Muscle of leg (tissue), 11 donors: ENCODE measurements around the gene MMAB. TPM values are rescaled to one million over a fixed set of nuclear protein-coding genes. Genes with fewer than 3 reads are reported as not detected.

Experiments
- DNase-seq: peaks from one replicate; pipeline ENCODE4 v3.0.0; 2013
- H3K27ac ChIP-seq: one replicate; pipeline ENCODE4 v1.5.1; 2013; ENCODE audit warnings: mild to moderate bottlenecking, low read length, control low read depth
- H3K27me3 ChIP-seq: one replicate; pipeline ENCODE4 v1.6.1; 2013; ENCODE audit warnings: low read length; ENCODE audit not compliant: control insufficient read depth, insufficient read depth
- H3K36me3 ChIP-seq: one replicate; pipeline ENCODE4 v1.6.1; 2013; ENCODE audit warnings: low read length; ENCODE audit not compliant: control insufficient read depth, insufficient read depth
- H3K4me1 ChIP-seq: one replicate; pipeline ENCODE4 v1.6.1; 2013; ENCODE audit warnings: low read length; ENCODE audit not compliant: control insufficient read depth, insufficient read depth
- H3K4me3 ChIP-seq: one replicate; pipeline ENCODE4 v1.5.1; 2013; ENCODE audit warnings: low read length, control low read depth
- H3K9me3 ChIP-seq: replicated peaks from 2 replicates; pipeline ENCODE4 v1.6.1; 2013; ENCODE audit warnings: low read depth, low read length; ENCODE audit not compliant: control insufficient read depth
- WGBS: methylation state at CpG from one replicate; pipeline ENCODE4 v1.1.5; 2013; ENCODE audit warnings: missing lambda C conversion rate; ENCODE audit not compliant: insufficient coverage; 5-methylcytosine and 5-hydroxymethylcytosine counted together
- polyA plus RNA-seq, 8 donors: library from polyadenylated mRNA; unstranded; fragments of 120-200 nt; gene quantifications; one replicate each; pipeline versions ENCODE4 v1.2.1 to v1.2.3, GENCODE V29; 2013; ENCODE audit warnings: inconsistent platforms in 1 of 8, low replicate concordance in 1 of 8; ENCODE audit not compliant: insufficient read length in 8 of 8, insufficient read depth in 1 of 8
- total RNA-seq: library from RNA; stranded (reverse); fragments of 120-200 nt; gene quantifications from one replicate; pipeline ENCODE4 v1.2.4, GENCODE V29; 2013

Gene MMAB
- total and polyA plus RNA-seq, 9 donors, result 23.1 to 36.4 (median 28.7) TPM

DNA sequence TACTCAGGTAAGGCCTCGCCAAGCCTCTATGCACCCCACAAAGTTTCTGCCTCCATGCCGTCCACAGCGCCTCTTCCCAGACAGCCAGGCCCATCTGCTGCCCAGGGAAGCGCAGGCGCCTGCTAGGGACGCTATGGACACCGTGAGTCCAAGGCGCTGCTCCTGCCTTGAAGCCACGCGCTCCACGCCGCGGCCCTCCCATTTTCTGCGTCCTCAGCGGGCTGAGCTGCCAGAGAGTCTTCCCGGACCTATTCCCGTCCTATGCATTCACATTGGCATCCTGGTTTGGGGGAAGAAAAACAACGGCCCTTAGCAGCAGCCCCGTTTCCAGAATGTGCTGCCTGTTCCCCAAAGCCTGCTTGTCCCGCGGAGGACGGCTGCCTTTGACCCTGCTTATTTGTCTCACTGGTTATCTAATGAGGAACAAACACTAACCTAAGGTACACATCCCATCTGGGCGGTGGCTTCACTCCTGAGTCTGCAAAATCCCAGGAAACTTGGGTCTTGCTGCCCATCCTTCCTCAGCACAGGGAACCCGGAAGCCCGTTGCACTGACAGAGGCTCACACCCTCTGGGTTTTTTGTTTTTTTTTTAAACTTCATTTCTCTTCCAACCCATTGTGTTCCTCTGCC is 38.0 kb downstream of the MMAB start:
- WGBS, result 92% methylated on average over 25 of the region's 25 CpGs

GRCh38 chr12:109534456-109534855 is 38.8 kb downstream of the MMAB start:
- no peak overlapping the region for H3K27ac ChIP-seq
- WGBS, result 94% methylated on average over 15 of the region's 15 CpGs
- H3K27me3 ChIP-seq, result no peaks in the 10 kb centered on the region
- no peak overlapping the region for H3K4me3 ChIP-seq
- peaks cover 66% of the 10 kb centered on the region for H3K36me3 ChIP-seq
- peaks cover 31% of the 10 kb centered on the region for H3K4me1 ChIP-seq
- DNase-seq, result no peak
- H3K9me3 ChIP-seq, result no peaks in the 10 kb centered on the region

More for the DNA sequence above, 38.0 kb downstream of the MMAB start:
- DNase-seq, result no peak
- peaks cover 63% of the 10 kb centered on the region for H3K36me3 ChIP-seq
- H3K9me3 ChIP-seq, result no peaks in the 10 kb centered on the region
- H3K27ac ChIP-seq, result no peak overlapping the region
- no peak overlapping the region for H3K4me3 ChIP-seq
- H3K27me3 ChIP-seq, result no peaks in the 10 kb centered on the region
- H3K4me1 ChIP-seq, result peaks cover 23% of the 10 kb centered on the region

DNA sequence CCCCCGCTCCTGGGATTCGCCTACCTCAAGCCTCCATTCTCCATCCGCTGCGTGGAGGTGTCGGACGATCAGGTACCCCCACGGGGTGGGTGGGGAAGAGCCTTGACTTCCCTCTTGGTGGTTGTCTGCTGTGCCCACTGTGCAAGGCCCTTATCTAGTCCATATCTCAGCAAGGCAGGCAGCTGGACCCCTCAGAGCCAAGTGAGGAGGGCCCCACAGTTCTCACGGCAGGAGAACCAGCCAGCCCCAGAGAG is 39.9 kb downstream of the MMAB start:
- Histone ChIP-seq H3K27ac (no peak overlapping the region), H3K9me3 (no peaks in the 10 kb centered on the region), H3K4me3 (no peak overlapping the region), H3K4me1 (peaks cover 31% of the 10 kb centered on the region), H3K36me3 (peaks cover 70% of the 10 kb centered on the region), H3K27me3 (no peaks in the 10 kb centered on the region)
- DNase-seq, result no peak
- WGBS, result 80% methylated on average over 8 of the region's 8 CpGs

DNA sequence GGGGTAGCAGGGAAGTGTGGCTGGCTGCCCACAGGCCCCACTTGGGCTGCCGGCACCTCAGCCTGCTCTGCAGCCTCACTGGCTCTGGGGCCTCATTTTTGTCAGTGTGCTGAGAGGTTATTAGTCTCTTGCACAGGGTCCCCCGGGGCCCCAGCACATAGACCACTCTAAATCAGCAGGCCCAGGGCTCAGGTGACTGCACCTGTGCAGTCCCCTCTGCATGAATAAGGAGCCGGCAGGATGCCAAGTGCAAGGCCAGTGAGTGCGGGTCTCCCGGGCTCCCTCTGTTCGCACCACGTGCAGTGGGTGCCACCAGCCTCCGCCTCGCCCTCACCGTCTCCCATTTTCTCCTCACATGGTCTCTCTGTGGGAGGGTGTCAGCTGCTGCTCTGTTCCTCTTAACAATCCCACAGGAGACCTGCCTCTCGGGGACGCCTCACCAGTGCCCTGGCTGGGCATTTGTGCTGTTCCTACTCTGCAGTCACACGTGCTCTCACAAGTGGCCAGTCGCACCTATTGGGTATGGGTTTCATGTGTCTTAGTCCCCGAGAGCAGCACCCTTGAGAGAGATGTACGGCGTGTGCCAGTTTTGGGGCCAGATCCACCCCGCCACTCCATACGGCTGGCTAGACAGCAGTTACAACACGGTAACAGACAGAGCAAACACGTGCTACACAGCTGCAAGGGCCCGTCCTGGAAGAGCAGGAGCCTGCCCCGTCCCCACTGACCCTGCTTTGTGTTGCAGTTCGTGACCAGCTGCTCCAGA is 40.4 kb downstream of the MMAB start:
- 70% methylated on average over 19 of the region's 24 CpGs for WGBS
- Histone ChIP-seq H3K9me3 (no peaks in the 10 kb centered on the region), H3K4me1 (peaks cover 31% of the 10 kb centered on the region), H3K27ac (no peak overlapping the region), H3K27me3 (no peaks in the 10 kb centered on the region), H3K4me3 (no peak overlapping the region), H3K36me3 (peaks cover 73% of the 10 kb centered on the region)
- DNase-seq, result no peak

GRCh38 chr12:109531411-109531810 is 41.9 kb downstream of the MMAB start:
- H3K36me3 ChIP-seq, result peaks cover 85% of the 10 kb centered on the region
- H3K27me3 ChIP-seq, result no peaks in the 10 kb centered on the region
- no peak overlapping the region for H3K4me3 ChIP-seq
- H3K4me1 ChIP-seq, result peaks cover 31% of the 10 kb centered on the region
- no peak overlapping the region for H3K27ac ChIP-seq
- DNase-seq, result no peak
- H3K9me3 ChIP-seq, result no peaks in the 10 kb centered on the region
- no CpG with 5 or more reads among the region's 2 CpGs for WGBS

DNA sequence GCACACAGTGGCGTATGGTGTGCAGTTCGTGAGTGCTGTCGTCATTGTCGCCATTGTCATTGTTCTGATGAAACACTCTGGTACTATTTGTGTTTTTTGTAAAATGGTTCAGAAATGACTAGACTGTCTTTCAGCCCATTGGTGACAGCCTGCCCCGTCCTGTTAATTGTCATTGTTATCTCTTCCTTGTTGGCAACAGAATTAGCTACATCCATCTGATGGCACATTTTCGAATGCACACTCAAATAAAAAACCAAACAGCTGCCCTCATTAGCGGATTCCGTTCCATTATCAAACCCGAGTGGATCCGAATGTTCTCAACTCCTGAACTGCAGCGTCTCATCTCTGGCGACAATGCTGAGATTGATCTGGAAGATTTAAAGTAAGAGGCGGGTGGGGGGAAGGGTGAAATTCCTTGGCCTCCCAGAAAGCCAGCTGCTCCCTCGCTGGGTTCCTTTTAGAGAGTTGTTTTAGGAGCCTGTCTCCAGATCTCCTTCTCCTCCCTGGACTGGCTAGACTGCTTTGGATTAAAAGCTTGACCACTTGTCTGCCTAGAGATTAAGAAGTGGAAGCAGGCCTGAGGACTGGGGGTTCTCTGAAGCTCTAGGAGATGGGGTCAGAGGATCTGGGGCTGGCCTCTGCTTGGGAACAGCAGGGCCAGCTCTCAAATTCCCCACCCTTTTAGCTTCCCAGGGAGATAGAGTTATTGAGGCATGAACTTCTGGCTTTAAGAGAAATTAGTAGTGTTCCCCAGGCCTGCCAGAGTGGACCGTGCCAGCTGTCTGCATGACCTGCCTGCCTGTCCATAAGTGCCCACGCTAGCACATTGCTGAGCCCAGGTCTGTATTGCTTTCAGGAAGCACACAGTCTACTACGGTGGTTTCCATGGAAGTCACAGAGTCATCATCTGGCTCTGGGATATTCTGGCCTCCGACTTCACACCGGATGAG is 43.3 kb downstream of the MMAB start:
- H3K9me3 ChIP-seq, result no peaks in the 10 kb centered on the region
- H3K27me3 ChIP-seq, result no peaks in the 10 kb centered on the region
- peaks cover 74% of the 10 kb centered on the region for H3K36me3 ChIP-seq
- no peak for DNase-seq
- H3K4me3 ChIP-seq, result no peak overlapping the region
- H3K4me1 ChIP-seq, result peaks cover 31% of the 10 kb centered on the region
- peak overlapping the region; percentile 51 for H3K27ac ChIP-seq
- WGBS, result 71% methylated on average over 9 of the region's 19 CpGs

- Histone ChIP-seq H3K36me3 (peaks cover 66% of the 10 kb centered on the region), H3K4me1 (peaks cover 39% of the 10 kb centered on the region), H3K27me3 (no peaks in the 10 kb centered on the region), H3K9me3 (no peaks in the 10 kb centered on the region), H3K27ac (no peak overlapping the region), H3K4me3 (no peak overlapping the region)
- 79% methylated on average over 5 of the region's 8 CpGs for WGBS
- no peak for DNase-seq
Observed at GRCh38 chr12:109527489-109528123, 45.7 kb downstream of the MMAB start.

DNA sequence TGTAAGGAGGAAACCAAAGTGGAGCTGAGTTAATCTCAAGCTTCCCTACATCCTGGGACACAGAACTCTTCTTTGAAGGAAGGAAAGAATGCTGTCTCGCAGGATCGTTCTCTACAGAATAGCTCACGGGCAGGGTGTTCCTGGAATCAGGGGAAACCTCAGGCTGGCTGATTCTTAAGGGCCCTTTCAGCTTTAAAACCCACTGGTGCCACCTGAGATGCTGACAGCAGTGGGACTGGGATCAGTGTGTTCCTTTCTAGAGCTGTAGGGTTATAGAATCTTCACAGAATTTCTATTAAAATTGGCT is 48.1 kb downstream of the MMAB start:
- Histone ChIP-seq H3K9me3 (no peaks in the 10 kb centered on the region), H3K36me3 (peaks cover 66% of the 10 kb centered on the region), H3K27me3 (no peaks in the 10 kb centered on the region), H3K4me1 (peaks cover 32% of the 10 kb centered on the region), H3K4me3 (no peak overlapping the region), H3K27ac (no peak overlapping the region)
- WGBS, result 70% methylated on average over 2 of the region's 3 CpGs
- no peak for DNase-seq

DNA sequence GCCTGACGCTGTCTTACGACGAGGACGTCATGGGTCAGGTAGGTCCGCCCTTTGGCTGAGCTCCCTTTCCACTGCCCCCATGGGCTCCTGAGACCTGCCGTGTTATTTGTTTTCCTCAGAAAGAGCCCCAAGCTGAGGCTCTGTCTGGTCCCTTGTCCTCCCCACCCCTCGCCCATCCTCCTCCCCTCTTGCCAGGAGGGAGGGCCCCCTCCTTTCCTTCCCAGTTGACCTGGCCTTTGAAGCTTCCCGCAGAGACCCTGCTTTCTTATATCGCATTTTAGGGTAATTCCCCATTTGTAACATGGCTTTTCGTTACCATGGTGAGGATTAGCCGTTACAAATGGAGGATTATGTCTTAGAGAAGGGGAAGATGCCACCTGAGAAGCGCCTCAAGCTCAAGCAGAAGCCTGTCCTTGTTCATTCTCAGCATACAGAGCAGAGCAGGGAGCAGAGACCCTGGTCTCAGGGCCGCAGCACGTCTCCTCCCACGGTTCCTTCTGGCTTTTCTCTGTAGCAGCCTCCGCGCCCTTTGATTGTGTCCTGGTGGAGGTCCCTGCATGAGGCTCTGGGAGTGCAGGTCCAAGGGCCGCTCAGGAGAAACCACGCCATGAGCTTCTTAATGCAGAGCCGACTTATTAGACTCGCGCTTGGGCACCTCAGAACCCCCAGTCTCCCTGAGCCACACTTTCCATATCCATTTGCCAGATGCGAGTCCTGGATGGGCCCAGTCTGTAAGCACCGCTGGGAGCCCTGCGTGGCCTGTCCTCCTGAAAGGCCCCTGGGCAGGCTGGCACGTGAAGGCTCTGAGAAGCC is 48.6 kb downstream of the MMAB start:
- WGBS, result 82% methylated on average over 22 of the region's 26 CpGs
- no peak for DNase-seq
- Histone ChIP-seq H3K4me3 (no peak overlapping the region), H3K9me3 (no peaks in the 10 kb centered on the region), H3K27me3 (no peaks in the 10 kb centered on the region), H3K36me3 (peaks cover 66% of the 10 kb centered on the region), H3K4me1 (peaks cover 27% of the 10 kb centered on the region), H3K27ac (no peak overlapping the region)
